ENCODE data around the gene PARD3B.

The PARD3B gene

GRCh38 chr2:204933735-204934374, 388.6 kb downstream of the PARD3B start:
- DNase-seq (ENCODE audit: extremely low read depth in 1 of 2, low read depth in 1 of 2), result no peak

DNA sequence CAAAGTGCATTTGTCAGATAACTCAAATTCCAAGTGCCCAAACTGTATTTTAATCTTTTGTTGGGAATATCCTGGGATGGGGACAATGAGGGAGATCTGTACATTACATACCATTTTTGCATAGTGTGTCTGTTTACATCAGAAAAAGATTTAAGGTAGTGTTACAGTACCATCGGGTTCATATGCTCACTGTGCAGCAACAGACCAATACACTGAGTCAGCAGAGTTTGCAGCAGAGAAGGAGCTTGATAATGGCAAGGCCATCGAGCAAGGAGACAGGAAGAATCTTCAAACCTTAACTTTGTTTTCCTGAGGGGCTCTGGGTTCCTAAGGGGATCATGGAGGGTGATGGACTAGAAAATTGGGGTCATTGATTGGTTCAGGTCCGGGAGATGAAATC, 399.7 kb downstream of the PARD3B start:
- no peak for DNase-seq (ENCODE audit: extremely low read depth in 1 of 2, low read depth in 1 of 2)

DNA sequence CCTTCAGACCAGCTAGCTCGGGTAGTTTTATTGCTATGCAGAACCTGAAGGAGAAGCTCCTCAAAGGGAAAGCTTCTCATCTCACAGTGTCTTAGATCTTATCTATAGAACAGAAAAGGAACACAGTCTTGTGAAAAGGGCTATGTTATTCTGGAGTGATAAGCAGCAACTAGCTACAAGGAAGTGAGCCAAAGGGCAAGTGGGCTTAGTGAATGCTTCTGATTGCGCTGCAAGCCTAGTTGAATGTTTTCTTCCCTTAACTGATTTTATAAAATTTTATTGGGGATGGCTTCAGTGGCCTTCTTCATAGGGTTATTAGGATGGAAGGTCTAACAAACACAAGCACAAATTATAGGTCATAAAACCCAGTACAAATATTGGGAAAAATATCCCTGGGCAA, 400.1 kb downstream of the PARD3B start:
- no peak for DNase-seq (ENCODE audit: extremely low read depth in 1 of 2, low read depth in 1 of 2)

DNA sequence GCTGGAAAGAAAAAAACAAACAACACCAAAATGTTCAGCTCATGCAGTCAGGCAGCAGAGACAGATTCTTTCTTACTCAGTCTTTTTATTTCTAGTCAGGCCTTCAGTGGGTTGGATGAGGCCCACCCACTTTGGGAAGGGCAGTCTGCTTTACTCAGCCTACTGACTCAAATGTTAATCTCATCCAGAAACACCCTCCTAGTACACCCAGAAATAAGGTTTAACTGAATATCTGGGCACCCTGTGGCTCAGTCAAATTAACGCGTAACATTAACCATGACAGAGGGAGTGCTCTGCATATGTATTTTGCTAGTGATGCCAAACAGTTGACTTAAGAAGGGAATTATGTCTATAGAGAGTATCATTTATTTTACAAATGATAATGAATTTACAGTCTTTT, 401.6 kb downstream of the PARD3B start:
- DNase-seq (ENCODE audit: extremely low read depth in 1 of 2, low read depth in 1 of 2), result no peak

- no peak for DNase-seq (ENCODE audit: extremely low read depth in 1 of 2, low read depth in 1 of 2)
Measured at GRCh38 chr2:204947405-204947804, 402.1 kb downstream of the PARD3B start.

DNA sequence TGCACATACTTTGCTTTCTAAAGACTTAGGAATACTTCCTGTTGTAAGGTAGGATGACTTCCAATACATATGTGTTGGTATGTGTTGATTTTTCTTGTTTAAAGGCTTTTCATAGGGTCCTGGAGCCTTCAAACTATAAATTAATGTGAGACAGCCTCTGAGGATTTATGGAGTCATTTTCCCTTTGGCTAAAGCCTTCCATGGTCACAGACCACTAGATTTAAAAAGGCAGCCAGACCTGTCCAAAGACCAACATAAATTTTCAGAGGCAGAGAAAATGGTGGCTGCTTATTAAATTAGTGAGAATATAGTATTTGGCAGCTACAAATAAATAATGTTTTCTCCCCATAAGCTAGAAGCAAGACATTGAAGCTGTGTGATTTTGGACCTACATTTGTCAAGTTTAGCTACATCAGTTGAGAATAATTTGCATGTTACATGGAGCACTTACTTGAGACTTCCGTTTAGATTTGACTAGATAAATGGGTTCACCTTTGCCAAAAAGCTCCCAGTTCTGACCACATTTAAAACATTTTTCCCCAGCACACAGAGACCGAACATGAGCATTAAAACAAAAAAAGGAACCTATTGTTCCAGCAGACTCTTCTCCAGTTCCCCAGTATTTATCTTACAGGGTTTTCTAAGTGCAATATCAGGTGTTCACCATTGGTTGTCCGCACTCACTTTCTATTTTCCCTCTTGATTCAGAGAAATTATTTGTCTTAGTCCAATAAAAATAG, 402.9 kb downstream of the PARD3B start:
- DNase-seq (ENCODE audit: extremely low read depth in 1 of 2, low read depth in 1 of 2), result no peak

GRCh38 chr2:204948822-204949221, 403.5 kb downstream of the PARD3B start:
- no peak for DNase-seq (ENCODE audit: extremely low read depth in 1 of 2, low read depth in 1 of 2)

DNA sequence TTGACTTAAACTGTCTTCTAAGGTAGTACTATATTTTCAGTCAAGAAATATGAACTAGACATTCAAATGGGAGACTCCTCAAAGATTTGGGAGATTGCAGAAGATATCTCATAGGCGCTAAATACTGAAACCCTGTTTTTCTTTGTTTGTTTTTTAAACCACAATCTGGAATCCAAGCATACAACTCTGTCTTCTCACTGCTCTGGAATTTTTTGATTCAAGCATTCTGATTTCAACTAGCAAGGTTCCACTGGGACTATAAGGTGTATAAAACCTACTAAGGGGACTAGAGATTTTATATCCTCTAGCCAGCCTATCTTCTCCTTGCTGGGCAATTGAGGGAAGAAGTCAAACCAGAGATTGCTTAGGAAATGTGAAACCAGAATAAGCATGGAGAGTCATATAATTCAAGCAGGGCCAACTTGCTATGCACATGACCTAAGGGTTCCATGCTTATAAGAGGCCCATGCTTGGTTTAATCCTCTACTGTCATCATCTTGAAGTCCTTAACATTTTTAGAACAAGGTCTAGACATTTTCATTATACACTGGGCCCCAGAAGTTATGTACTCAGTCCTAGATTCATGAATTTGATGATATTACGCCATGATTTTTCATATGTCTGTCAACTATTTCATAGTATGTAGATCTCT, 405.5 kb downstream of the PARD3B start:
- no peak for DNase-seq (ENCODE audit: extremely low read depth in 1 of 2, low read depth in 1 of 2)

- DNase-seq (ENCODE audit: extremely low read depth in 1 of 2, low read depth in 1 of 2), result no peak
Measured at GRCh38 chr2:204958371-204958770, 413.1 kb downstream of the PARD3B start.

GRCh38 chr2:204964414-204964813, 419.1 kb downstream of the PARD3B start:
- DNase-seq (ENCODE audit: extremely low read depth in 1 of 2, low read depth in 1 of 2), result no peak

DNA sequence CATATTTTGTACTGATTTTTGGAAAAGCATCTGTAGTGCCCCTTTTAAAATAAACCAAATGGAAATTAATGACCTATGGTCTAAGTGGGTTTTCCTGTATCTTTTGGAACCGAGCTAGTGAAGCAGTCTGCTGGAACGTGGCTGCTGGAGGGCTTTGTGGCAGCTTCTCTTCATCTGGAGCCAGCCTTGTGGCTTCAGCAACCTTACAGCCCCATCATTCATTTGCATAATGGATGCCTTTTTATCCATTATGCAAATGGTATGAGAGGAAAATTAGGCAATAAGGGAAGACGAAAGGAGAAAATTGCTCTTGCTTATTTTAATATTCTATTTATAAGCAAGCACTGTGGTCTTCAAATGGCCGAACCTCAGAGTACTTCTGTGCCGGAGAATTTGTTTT, 421.0 kb downstream of the PARD3B start:
- DNase-seq (ENCODE audit: extremely low read depth in 1 of 2, low read depth in 1 of 2), result no peak

DNA sequence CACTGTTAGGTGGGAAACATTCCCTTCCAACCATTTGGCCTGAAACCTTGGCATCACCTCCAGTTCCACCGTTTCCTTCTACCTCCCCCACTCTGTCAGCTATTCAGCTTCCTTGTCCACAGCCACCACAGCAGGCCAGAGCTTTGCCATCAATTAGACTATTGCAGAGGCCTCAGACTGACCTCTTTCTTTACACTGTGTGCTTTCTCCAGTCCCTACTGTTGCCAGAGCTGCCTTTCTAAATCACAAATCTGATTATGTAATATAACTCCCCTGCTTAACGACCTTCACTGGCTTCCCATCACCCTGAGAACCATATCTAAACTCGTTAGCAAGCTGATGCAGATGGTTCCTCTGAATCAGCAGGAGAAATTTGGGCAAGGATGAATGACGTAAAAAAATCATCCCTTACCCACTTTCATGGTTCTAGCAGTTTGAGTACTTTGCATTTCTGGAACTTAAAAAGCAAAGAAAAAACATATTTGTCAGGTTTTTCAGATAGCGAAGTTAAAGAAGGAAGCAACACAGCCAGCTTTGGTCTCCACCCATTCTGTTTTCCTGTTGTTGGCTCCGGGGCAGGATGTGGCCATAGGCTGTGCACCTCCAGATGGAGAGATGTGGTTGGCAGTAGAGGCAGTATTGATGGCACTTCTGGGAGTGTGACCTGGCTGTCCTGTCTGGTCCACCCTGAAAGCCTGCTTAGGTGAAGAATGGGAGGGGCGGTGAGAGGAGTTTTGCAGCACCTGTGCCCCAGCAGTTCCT, 422.1 kb downstream of the PARD3B start:
- peak in 1 of 2 donors; percentile 5 for DNase-seq (ENCODE audit: extremely low read depth in 1 of 2, low read depth in 1 of 2)

- no peak for DNase-seq (ENCODE audit: extremely low read depth in 1 of 2, low read depth in 1 of 2)
Measured at GRCh38 chr2:204971206-204971907, 426.1 kb downstream of the PARD3B start.

DNA sequence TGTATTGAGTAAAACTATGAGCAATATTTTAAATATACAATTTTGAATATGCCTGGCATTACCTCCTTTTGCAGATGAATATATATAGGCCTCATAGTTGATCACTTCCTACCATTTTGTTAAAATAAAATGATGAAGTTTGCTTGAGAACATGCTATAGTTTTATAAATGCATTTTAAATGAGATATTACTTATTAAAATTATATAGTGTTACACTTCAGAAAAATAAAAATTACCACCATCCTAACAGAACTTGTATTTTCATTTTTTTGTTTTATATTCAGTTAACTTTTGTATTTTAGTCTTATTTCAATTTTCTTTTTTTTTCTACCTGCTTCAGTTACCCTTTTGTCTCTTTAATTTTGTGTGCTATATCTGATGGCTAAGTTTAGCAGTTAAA, 426.9 kb downstream of the PARD3B start:
- no peak for DNase-seq (ENCODE audit: extremely low read depth in 1 of 2, low read depth in 1 of 2)

DNA sequence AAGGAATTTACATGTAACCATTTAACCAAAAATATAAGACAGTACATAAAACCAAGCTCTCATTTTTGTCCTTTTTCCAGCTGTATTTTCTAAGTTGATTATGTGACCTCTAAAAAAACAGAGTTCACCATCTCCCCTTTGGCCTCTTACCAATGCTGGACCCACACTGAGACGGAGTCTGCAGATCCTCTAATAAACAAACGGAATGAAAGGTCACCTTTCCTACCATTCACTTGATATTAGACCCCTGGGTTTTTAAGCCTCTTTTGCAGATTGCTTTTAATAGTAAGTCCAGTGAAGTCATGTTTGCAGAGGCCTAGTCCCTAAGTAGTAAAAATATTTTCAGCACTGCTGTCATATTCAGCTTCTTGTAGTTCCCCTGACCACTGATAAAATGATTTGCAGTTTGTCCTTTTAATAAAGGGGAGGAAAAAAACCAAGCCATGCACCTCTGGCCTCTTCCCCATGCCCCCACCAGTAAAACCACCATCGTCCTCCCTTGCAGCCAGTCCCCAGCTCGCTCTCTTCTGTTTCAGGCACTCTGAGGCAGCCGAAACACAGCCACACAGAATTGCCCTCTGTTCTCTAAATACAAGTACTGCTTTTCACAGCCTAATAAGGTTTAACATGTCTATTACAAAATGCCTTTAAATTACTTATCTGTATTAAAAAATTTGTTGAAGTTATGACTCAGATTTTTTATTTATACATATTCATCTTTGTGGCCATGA, 427.5 kb downstream of the PARD3B start:
- DNase-seq (ENCODE audit: extremely low read depth in 1 of 2, low read depth in 1 of 2), result no peak

- DNase-seq (ENCODE audit: extremely low read depth in 1 of 2, low read depth in 1 of 2), result no peak
Measured at GRCh38 chr2:204973616-204974015, 428.3 kb downstream of the PARD3B start.

GRCh38 chr2:204974487-204974886, 429.2 kb downstream of the PARD3B start:
- no peak for DNase-seq (ENCODE audit: extremely low read depth in 1 of 2, low read depth in 1 of 2)

GRCh38 chr2:204977914-204978313, 432.6 kb downstream of the PARD3B start:
- DNase-seq (ENCODE audit: extremely low read depth in 1 of 2, low read depth in 1 of 2), result no peak

- DNase-seq (ENCODE audit: extremely low read depth in 1 of 2, low read depth in 1 of 2), result no peak
Measured at GRCh38 chr2:204982303-204982702, 437.0 kb downstream of the PARD3B start.

- no peak for DNase-seq (ENCODE audit: extremely low read depth in 1 of 2, low read depth in 1 of 2)
Measured at GRCh38 chr2:204984518-204984917, 439.2 kb downstream of the PARD3B start.
